DND-41 (cell line): ENCODE measurements around the gene ICAM1.

Source experiments
- EZH2 ChIP-seq: IDR thresholded peaks from 3 replicates; pipeline ENCODE4 v1.6.1; 2012; ENCODE audit warnings: borderline replicate concordance, low read depth, mild to moderate bottlenecking, moderate library complexity, low read length, inconsistent platforms; ENCODE audit not compliant: severe bottlenecking
- TF ChIP-seq, protein P1 (sequence below): IDR thresholded peaks from 2 replicates; pipeline ENCODE4 v1.5.1; 2012; ENCODE audit warnings: borderline replicate concordance, low read length, moderate library complexity, mild to moderate bottlenecking; ENCODE audit not compliant: poor library complexity, severe bottlenecking; ENCODE audit errors: extremely low read depth

DNA sequence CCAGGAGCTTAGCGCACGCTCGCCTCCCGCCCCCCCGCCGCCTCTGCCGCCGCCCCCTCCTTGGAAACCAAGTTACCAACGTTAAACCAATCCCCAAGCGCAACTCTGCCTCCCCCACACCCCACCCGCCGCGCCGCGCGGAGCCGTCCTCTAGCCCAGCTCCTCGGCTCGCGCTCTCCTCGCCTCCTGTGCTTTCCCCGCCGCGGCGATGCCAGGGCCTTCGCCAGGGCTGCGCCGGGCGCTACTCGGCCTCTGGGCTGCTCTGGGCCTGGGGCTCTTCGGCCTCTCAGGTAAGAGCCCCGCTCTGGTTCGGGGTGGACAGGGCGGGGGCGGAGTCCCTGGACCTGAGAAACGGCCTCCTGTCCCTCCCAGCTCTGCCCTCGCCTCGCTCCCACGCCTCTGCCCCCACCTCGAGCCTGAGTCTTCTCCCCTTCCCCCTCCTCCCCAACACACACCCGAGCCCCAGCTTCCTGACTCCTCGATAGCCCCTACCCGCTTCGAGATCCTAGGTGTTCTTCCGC lies 19.0 kb downstream of the ICAM1 start, which contains the start of gene ICAM5:
- TF ChIP-seq, protein P1, sequence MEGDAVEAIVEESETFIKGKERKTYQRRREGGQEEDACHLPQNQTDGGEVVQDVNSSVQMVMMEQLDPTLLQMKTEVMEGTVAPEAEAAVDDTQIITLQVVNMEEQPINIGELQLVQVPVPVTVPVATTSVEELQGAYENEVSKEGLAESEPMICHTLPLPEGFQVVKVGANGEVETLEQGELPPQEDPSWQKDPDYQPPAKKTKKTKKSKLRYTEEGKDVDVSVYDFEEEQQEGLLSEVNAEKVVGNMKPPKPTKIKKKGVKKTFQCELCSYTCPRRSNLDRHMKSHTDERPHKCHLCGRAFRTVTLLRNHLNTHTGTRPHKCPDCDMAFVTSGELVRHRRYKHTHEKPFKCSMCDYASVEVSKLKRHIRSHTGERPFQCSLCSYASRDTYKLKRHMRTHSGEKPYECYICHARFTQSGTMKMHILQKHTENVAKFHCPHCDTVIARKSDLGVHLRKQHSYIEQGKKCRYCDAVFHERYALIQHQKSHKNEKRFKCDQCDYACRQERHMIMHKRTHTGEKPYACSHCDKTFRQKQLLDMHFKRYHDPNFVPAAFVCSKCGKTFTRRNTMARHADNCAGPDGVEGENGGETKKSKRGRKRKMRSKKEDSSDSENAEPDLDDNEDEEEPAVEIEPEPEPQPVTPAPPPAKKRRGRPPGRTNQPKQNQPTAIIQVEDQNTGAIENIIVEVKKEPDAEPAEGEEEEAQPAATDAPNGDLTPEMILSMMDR, result no peak
- TF ChIP-seq EZH2, result no peak
